Activated T-helper 17 cell treated with anti-CD3 and anti-CD28 coated beads, Interleukin-2, amount 50 U/mL, for 72 hours (primary cell): ENCODE measurements around the gene PIK3R6. TPM values are rescaled to one million over a fixed set of nuclear protein-coding genes. Genes with fewer than 3 reads are reported as not detected.

Source experiments
- ATAC-seq: fragments of 150-1000 bp; cut with Tn5 transposase; replicated peaks from 2 replicates; pipeline ENCODE4 v1.10.0; 2021; ENCODE audit warnings: mild to moderate bottlenecking, moderate library complexity
- H3K27ac Mint-ChIP-seq: one replicate; pipeline ENCODE4 v1.8.0; 2022; ENCODE audit warnings: mixed read lengths
- H3K27me3 Mint-ChIP-seq: one replicate; pipeline ENCODE4 v1.8.0; 2022; ENCODE audit warnings: mixed read lengths
- H3K36me3 Mint-ChIP-seq: one replicate; pipeline ENCODE4 v1.8.0; 2022; ENCODE audit warnings: low read depth, mild to moderate bottlenecking, mixed read lengths
- H3K4me1 Mint-ChIP-seq: one replicate; pipeline ENCODE4 v1.8.0; 2022; ENCODE audit warnings: mixed read lengths
- H3K4me3 Mint-ChIP-seq: one replicate; pipeline ENCODE4 v1.8.0; 2022; ENCODE audit warnings: mild to moderate bottlenecking, mixed read lengths
- H3K9me3 Mint-ChIP-seq: one replicate; pipeline ENCODE4 v1.8.0; 2022; ENCODE audit warnings: mixed read lengths
- total RNA-seq, 2 donors: library from RNA; stranded (reverse); gene quantifications; one replicate each; pipeline ENCODE4 v1.2.3, GENCODE V29; 2022

PIK3R6 gene
- total RNA-seq, 2 donors from 2014 or later = 4.6 to 7.6 TPM

- Mint-ChIP-seq H3K27me3 (no peaks in the 10 kb centered on the region), H3K4me3 (peak overlapping the region; percentile 58), H3K27ac (peak overlapping the region; percentile 86), H3K36me3 (peaks cover 98% of the 10 kb centered on the region), H3K9me3 (no peaks in the 10 kb centered on the region), H3K4me1 (peaks cover 62% of the 10 kb centered on the region)
- ATAC-seq = no peak
These were observed 31.2 kb upstream of the PIK3R6 start for GRCh38 chr17:8898636-8899035.

GRCh38 chr17:8898126-8898525 lies 30.7 kb upstream of the PIK3R6 start:
- Mint-ChIP-seq H3K9me3 (no peaks in the 10 kb centered on the region), H3K27me3 (no peaks in the 10 kb centered on the region), H3K36me3 (peaks cover 98% of the 10 kb centered on the region), H3K4me3 (peak overlapping the region; percentile 58), H3K4me1 (peaks cover 62% of the 10 kb centered on the region), H3K27ac (peak overlapping the region; percentile 84)
- no peak for ATAC-seq

GRCh38 chr17:8896641-8897635 lies 29.5 kb upstream of the PIK3R6 start:
- H3K36me3 Mint-ChIP-seq = peaks cover 98% of the 10 kb centered on the region
- peak overlapping the region; percentile 58 for H3K4me3 Mint-ChIP-seq
- H3K4me1 Mint-ChIP-seq = peaks cover 72% of the 10 kb centered on the region
- H3K27ac Mint-ChIP-seq = peak overlapping the region; percentile 84
- H3K9me3 Mint-ChIP-seq = no peaks in the 10 kb centered on the region
- no peaks in the 10 kb centered on the region for H3K27me3 Mint-ChIP-seq
- ATAC-seq = peak; percentile 13

GRCh38 chr17:8896087-8896486 lies 28.6 kb upstream of the PIK3R6 start:
- peaks cover 67% of the 10 kb centered on the region for H3K4me1 Mint-ChIP-seq
- no peak for ATAC-seq
- no peaks in the 10 kb centered on the region for H3K9me3 Mint-ChIP-seq
- H3K36me3 Mint-ChIP-seq = peaks cover 96% of the 10 kb centered on the region
- peak overlapping the region; percentile 58 for H3K4me3 Mint-ChIP-seq
- no peak overlapping the region for H3K27ac Mint-ChIP-seq
- no peaks in the 10 kb centered on the region for H3K27me3 Mint-ChIP-seq

GRCh38 chr17:8894673-8895578 lies 27.5 kb upstream of the PIK3R6 start:
- Mint-ChIP-seq H3K36me3 (peaks cover 91% of the 10 kb centered on the region), H3K27me3 (no peaks in the 10 kb centered on the region), H3K4me1 (peaks cover 62% of the 10 kb centered on the region), H3K4me3 (peak overlapping the region; percentile 58), H3K9me3 (no peaks in the 10 kb centered on the region), H3K27ac (peak overlapping the region; percentile 10)
- ATAC-seq = no peak

GRCh38 chr17:8894202-8894671 lies 26.8 kb upstream of the PIK3R6 start:
- no peak for ATAC-seq
- Mint-ChIP-seq H3K4me1 (peaks cover 59% of the 10 kb centered on the region), H3K4me3 (no peak overlapping the region), H3K36me3 (peaks cover 91% of the 10 kb centered on the region), H3K27me3 (no peaks in the 10 kb centered on the region), H3K27ac (peak overlapping the region; percentile 10), H3K9me3 (no peaks in the 10 kb centered on the region)

- Mint-ChIP-seq H3K36me3 (peaks cover 91% of the 10 kb centered on the region), H3K4me3 (no peak overlapping the region)
- ATAC-seq = no peak
These were observed 26.2 kb upstream of the PIK3R6 start for GRCh38 chr17:8893621-8894201.

GRCh38 chr17:8893059-8893458 lies 25.6 kb upstream of the PIK3R6 start:
- Mint-ChIP-seq H3K36me3 (peaks cover 91% of the 10 kb centered on the region), H3K27me3 (no peaks in the 10 kb centered on the region), H3K9me3 (no peaks in the 10 kb centered on the region), H3K4me1 (peaks cover 47% of the 10 kb centered on the region), H3K27ac (peak overlapping the region; percentile 73), H3K4me3 (no peak overlapping the region)
- no peak for ATAC-seq

More at GRCh38 chr17:8893621-8894201, 26.2 kb upstream of the PIK3R6 start:
- H3K27me3 Mint-ChIP-seq = no peaks in the 10 kb centered on the region
- H3K9me3 Mint-ChIP-seq = no peaks in the 10 kb centered on the region
- peaks cover 54% of the 10 kb centered on the region for H3K4me1 Mint-ChIP-seq
- H3K27ac Mint-ChIP-seq = no peak overlapping the region

- H3K36me3 Mint-ChIP-seq = peaks cover 88% of the 10 kb centered on the region
- H3K27me3 Mint-ChIP-seq = no peaks in the 10 kb centered on the region
- ATAC-seq = peak; percentile 92
- H3K4me1 Mint-ChIP-seq = peaks cover 40% of the 10 kb centered on the region
- H3K4me3 Mint-ChIP-seq = peak overlapping the region; percentile 40
- peak overlapping the region; percentile 73 for H3K27ac Mint-ChIP-seq
- H3K9me3 Mint-ChIP-seq = no peaks in the 10 kb centered on the region
These were observed 24.8 kb upstream of the PIK3R6 start for GRCh38 chr17:8892338-8892690.

GRCh38 chr17:8890671-8891070 lies 23.2 kb upstream of the PIK3R6 start:
- H3K27me3 Mint-ChIP-seq = no peaks in the 10 kb centered on the region
- no peak overlapping the region for H3K4me3 Mint-ChIP-seq
- ATAC-seq = no peak
- H3K4me1 Mint-ChIP-seq = peaks cover 24% of the 10 kb centered on the region
- H3K27ac Mint-ChIP-seq = no peak overlapping the region
- peaks cover 86% of the 10 kb centered on the region for H3K36me3 Mint-ChIP-seq
- H3K9me3 Mint-ChIP-seq = no peaks in the 10 kb centered on the region

- H3K27me3 Mint-ChIP-seq = no peaks in the 10 kb centered on the region
- ATAC-seq = no peak
- peaks cover 13% of the 10 kb centered on the region for H3K4me1 Mint-ChIP-seq
- peaks cover 81% of the 10 kb centered on the region for H3K36me3 Mint-ChIP-seq
- H3K9me3 Mint-ChIP-seq = no peaks in the 10 kb centered on the region
- no peak overlapping the region for H3K4me3 Mint-ChIP-seq
- no peak overlapping the region for H3K27ac Mint-ChIP-seq
These were observed 22.2 kb upstream of the PIK3R6 start for GRCh38 chr17:8889458-8890210.

- Mint-ChIP-seq H3K27me3 (no peaks in the 10 kb centered on the region), H3K9me3 (no peaks in the 10 kb centered on the region), H3K36me3 (peaks cover 83% of the 10 kb centered on the region), H3K4me3 (no peak overlapping the region), H3K27ac (no peak overlapping the region), H3K4me1 (peaks cover 17% of the 10 kb centered on the region)
- no peak for ATAC-seq
These were observed 21.3 kb upstream of the PIK3R6 start for GRCh38 chr17:8888704-8889302.
